CMK (cell line): ENCODE results near the gene PEX3.
A peak's percentile ranks its signal among the peaks of the same experiment; 100 is the strongest.
"Not testable (repeated sequence)": the region's sequence is repeated elsewhere in the genome, so short reads cannot be mapped to it uniquely, and the experiment has no call there.

Experiments
- DNase-seq: peaks from one replicate; pipeline ENCODE4 v3.0.0-alpha.2; 2010; ENCODE audit warnings: low read depth

The PEX3 gene

GRCh38 chr6:143449082-143449713 lies 1.4 kb upstream of the PEX3 start:
- DNase-seq: no peak

GRCh38 chr6:143449714-143450452 lies 722 bp upstream of the PEX3 start:
- peak; percentile 26 for DNase-seq

GRCh38 chr6:143451531-143451930 lies 926 bp downstream of the PEX3 start:
- DNase-seq: no peak

- no peak for DNase-seq
Observed at GRCh38 chr6:143457563-143458359, 7.2 kb downstream of the PEX3 start.

- DNase-seq: no peak
Observed at GRCh38 chr6:143465546-143465945, 14.9 kb downstream of the PEX3 start.

GRCh38 chr6:143468026-143468425 lies 17.4 kb downstream of the PEX3 start:
- no peak for DNase-seq

- DNase-seq: not testable (repeated sequence)
Observed at GRCh38 chr6:143468823-143469222, 18.2 kb downstream of the PEX3 start.

GRCh38 chr6:143471822-143472221 lies 21.2 kb downstream of the PEX3 start:
- DNase-seq: no peak

- DNase-seq: no peak
Observed at GRCh38 chr6:143476545-143476944, 25.9 kb downstream of the PEX3 start.

- no peak for DNase-seq
Observed at GRCh38 chr6:143478479-143479062, 28.0 kb downstream of the PEX3 start.

- no peak for DNase-seq
Observed at GRCh38 chr6:143482593-143482992, 32.0 kb downstream of the PEX3 start.

- no peak for DNase-seq
Observed at GRCh38 chr6:143485967-143486366, 35.4 kb downstream of the PEX3 start.

- DNase-seq: no peak
Observed at GRCh38 chr6:143486752-143487151, 36.1 kb downstream of the PEX3 start.

GRCh38 chr6:143490244-143490643 lies 39.6 kb downstream of the PEX3 start:
- DNase-seq: no peak

- no peak for DNase-seq
Observed at GRCh38 chr6:143490775-143491174, 40.2 kb downstream of the PEX3 start.

- DNase-seq: no peak
Observed at GRCh38 chr6:143496974-143497373, 46.4 kb downstream of the PEX3 start.

- no peak for DNase-seq
Observed at GRCh38 chr6:143498428-143498827, 47.8 kb downstream of the PEX3 start.

- DNase-seq: no peak
Observed at GRCh38 chr6:143501851-143502250, 51.2 kb downstream of the PEX3 start.

- DNase-seq: no peak
Observed at GRCh38 chr6:143504369-143504768, 53.8 kb downstream of the PEX3 start.

- no peak for DNase-seq
Observed at GRCh38 chr6:143505111-143505510, 54.5 kb downstream of the PEX3 start.

- no peak for DNase-seq
Observed at GRCh38 chr6:143505537-143505936, 54.9 kb downstream of the PEX3 start.

GRCh38 chr6:143506199-143506598 lies 55.6 kb downstream of the PEX3 start:
- DNase-seq: no peak

- DNase-seq: no peak
Observed at GRCh38 chr6:143506620-143507019, 56.0 kb downstream of the PEX3 start.
